Activated T-helper 2 cell treated with anti-CD3 and anti-CD28 coated beads, Interferon-gamma antibody, Interleukin-2, Interleukin-4, amounts not matched to agents 10 μg/mL and 5 μg/mL and 100 μg/mL, durations not matched to agents 14 hours and 24 hours and 36 hours (primary cell): ENCODE measurements around the gene EXOC3L4. TPM values are rescaled to one million over a fixed set of nuclear protein-coding genes. Genes with fewer than 3 reads are reported as not detected.

Experiments used
- DNase-seq: peaks from one replicate; pipeline ENCODE4 v3.0.0; 2021; ENCODE audit warnings: low spot score
- H3K27ac Mint-ChIP-seq: one replicate; pipeline ENCODE4 v1.8.0; 2021; ENCODE audit warnings: mixed read lengths
- H3K27me3 Mint-ChIP-seq: one replicate; pipeline ENCODE4 v1.8.0; 2021; ENCODE audit warnings: low read depth, mixed read lengths
- H3K36me3 Mint-ChIP-seq: one replicate; pipeline ENCODE4 v1.8.0; 2021; ENCODE audit warnings: low read depth, mixed read lengths
- H3K4me1 Mint-ChIP-seq: one replicate; pipeline ENCODE4 v1.8.0; 2021; ENCODE audit warnings: low read depth, mixed read lengths
- H3K4me3 Mint-ChIP-seq: one replicate; pipeline ENCODE4 v1.8.0; 2021; ENCODE audit warnings: low read depth, mild to moderate bottlenecking, moderate library complexity, mixed read lengths
- H3K9me3 Mint-ChIP-seq: one replicate; pipeline ENCODE4 v1.8.0; 2021; ENCODE audit warnings: mixed read lengths
- intact Hi-C: fragments of 100-400 bp; cut with micrococcal nuclease; formaldehyde crosslinking; loops from one replicate; pipeline ENCODE4 v1.15.1; 2023
- total RNA-seq: library from RNA; stranded (reverse); gene quantifications from 2 replicates; pipeline ENCODE4 v1.2.3, GENCODE V29; 2022

EXOC3L4 gene
- total RNA-seq, 1 donor from 2014 or later = not detected

DNA sequence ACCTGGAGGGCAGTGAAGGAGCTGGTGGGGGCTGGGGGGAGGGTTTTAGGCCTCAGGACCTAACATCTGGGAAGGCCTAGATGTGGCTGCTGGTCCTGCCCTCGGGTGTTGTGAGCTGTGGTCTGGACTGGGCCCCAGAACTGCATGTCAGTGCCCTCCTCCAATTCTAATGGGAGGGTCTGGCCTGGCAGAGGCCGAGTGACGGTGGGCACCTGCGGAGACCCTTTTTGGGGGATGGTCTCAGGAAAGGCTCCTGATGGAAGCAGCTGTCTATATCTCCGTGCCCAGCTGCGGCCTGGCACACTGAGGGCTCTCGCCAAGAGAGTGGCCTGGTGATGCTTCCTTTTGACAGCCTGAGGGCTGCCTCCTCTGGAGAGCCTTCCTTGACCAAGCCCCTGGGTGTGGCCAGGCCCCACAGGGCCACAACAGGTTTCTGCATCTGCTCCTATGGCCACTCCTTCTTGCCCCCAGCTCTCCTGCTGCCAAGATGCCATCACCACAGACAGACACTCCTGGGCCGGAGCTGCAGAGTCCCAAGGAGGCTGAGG, 5.3 kb downstream of the EXOC3L4 start:
- H3K4me3 Mint-ChIP-seq = no peak overlapping the region
- peaks cover 13% of the 10 kb centered on the region for H3K27me3 Mint-ChIP-seq
- no peaks in the 10 kb centered on the region for H3K9me3 Mint-ChIP-seq
- H3K4me1 Mint-ChIP-seq = no peaks in the 10 kb centered on the region
- H3K27ac Mint-ChIP-seq = no peak overlapping the region
- no peak for DNase-seq
- intact Hi-C loops = no loop called here
- H3K36me3 Mint-ChIP-seq = no peaks in the 10 kb centered on the region

DNA sequence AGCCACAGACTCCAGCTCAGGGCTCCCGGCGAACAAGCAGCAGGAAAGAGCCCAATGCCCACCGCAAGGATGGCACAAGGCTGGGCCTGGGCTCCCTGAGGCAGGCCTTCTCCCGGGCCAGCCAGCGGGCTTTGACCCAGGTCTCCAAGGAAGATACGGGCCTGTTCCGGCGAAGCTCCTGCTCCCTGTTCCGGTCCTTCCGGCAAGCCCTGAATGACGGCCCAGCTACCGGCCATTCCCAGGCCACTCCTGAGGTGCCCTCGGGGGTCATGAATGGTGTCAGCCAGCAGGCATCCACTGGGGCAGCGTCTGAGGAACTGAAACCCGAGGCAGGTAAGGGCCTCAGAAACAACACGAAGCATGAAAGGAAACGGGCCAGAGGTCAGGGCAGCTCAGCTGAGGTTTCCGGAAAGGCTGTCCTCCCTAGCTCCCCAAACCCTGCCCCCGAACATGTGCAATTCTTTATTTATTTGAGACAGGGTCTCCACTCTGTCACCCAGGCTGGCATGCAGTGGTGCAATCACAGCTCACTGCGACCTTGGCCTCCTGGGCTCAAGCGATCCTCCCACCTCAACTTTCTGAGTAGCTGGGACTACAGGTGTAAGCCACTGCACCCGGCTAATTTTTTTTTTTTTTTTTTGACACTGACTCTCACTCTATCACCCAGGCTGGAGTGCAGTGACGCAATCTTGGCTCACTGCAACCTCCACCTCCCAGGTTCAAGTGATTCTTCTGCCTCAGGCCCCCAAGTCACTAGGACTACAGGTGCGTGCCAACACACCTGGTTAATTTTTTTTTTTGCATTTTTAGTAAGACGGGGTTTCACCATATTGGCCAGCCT, 6.0 kb downstream of the EXOC3L4 start:
- Mint-ChIP-seq H3K4me3 (no peak overlapping the region), H3K9me3 (no peaks in the 10 kb centered on the region), H3K36me3 (no peaks in the 10 kb centered on the region), H3K27me3 (peaks cover 19% of the 10 kb centered on the region), H3K4me1 (peaks cover 3% of the 10 kb centered on the region), H3K27ac (no peak overlapping the region)
- DNase-seq = no peak
- intact Hi-C loops = no loop called here

DNA sequence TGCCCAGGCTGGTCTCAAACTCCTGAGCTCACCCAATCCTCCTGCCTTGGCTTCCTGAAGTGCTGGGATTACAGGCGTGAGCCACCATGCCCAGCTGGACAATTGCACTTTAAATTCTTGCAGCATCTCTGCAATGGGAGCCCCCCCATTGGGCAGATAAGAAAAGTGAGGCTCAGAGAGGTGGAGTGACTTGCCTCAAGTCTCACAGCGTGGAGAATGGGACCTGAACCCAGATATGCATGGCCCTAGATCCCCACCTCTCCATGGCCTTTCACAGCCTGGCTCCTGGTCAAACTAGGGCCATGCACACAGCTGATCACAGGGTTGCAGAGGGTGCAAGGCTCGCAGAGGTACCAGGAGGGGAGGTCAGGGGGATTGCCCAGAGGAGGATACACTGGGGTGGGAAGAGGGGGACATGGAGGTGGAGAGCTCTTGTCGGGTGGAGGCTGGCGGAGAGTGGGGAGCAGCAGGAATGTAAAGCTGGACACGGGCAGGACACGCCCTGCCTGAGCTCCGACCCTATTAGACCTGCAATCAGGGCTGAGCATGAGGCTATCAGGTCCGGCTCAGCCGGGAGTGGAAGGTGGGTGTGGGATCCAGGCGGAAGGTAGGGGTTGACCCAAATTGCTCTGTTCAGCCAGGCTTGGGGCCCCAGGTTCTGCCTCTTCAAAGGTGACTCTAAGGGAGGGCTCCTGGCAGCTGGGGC, 6.9 kb downstream of the EXOC3L4 start:
- H3K27ac Mint-ChIP-seq = no peak overlapping the region
- intact Hi-C loops = no loop called here

DNA sequence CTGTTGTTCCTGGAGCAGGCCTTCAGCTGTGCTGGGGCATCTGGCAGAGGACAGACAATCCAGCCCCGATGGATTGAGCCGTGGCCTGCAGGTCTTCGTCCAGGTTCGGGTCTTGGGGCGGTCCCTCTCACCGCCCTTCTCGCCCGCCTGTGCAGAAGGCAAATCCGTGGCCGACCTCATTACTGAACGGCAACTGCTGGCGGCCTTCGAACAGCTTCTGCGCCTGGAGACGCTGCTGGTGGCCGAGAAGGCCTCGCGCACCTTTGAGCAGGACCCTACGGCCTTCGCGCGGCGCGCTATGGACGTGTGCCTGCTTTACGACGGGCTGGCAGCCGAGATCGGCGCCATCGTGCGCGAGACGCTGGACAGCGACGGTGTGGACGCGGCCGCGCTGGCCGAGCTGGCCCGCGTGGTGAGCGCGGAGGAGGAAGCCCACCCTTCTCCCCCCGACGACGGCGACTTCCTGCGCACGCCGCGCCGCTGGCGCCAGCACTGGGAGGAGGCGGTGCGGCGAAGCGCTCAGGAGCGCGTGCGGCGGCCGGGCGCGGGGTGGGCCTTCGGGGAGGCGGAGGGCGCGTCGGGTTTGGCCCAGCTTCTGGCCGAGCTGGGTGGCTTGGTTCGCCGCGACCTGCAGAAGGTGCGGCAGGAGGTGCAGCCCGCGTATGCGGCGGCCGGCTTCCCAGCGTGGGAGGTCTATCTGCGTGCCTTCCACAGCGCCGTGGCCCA, 7.6 kb downstream of the EXOC3L4 start:
- Mint-ChIP-seq H3K27ac (no peak overlapping the region), H3K27me3 (peaks cover 23% of the 10 kb centered on the region), H3K4me1 (peaks cover 3% of the 10 kb centered on the region), H3K9me3 (no peaks in the 10 kb centered on the region), H3K36me3 (no peaks in the 10 kb centered on the region), H3K4me3 (no peak overlapping the region)
- no peak for DNase-seq
- intact Hi-C loops = no loop called here

More for the DNA sequence above, 6.9 kb downstream of the EXOC3L4 start:
- no peak overlapping the region for H3K4me3 Mint-ChIP-seq
- peaks cover 23% of the 10 kb centered on the region for H3K27me3 Mint-ChIP-seq
- H3K36me3 Mint-ChIP-seq = no peaks in the 10 kb centered on the region
- H3K4me1 Mint-ChIP-seq = peaks cover 3% of the 10 kb centered on the region
- DNase-seq = no peak
- H3K9me3 Mint-ChIP-seq = no peaks in the 10 kb centered on the region

DNA sequence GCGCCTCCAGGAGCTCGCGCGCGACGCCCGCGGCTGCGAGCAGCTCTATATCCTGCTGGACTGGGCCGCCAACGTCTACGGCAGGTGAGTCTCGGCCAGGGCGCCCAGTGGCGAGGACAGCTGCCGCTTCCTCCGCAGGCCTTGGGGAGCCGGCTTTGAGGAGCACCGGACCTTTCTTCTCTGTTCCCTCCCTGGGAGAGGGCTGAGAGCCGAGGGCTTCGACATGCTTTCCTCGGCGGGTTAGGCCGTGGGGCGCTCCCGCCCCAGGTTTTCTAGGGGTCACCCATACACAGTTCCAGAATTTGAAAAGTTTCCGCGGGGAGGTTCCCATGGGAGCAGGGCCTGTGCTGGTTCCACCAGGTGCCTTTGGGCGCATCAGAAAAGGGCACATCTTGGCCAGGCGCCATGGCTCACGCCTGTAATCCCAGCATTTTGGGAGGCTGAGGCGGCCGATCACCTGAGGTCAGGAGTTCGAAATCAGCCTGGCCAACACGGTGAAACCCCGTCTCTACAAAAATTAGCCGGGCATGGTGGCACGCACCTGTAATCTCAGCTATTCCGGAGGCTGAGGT, 8.2 kb downstream of the EXOC3L4 start:
- Mint-ChIP-seq H3K27me3 (peaks cover 23% of the 10 kb centered on the region), H3K9me3 (no peaks in the 10 kb centered on the region), H3K36me3 (no peaks in the 10 kb centered on the region), H3K4me3 (no peak overlapping the region), H3K4me1 (peaks cover 3% of the 10 kb centered on the region), H3K27ac (no peak overlapping the region)
- no peak for DNase-seq
- intact Hi-C loops = no loop called here

DNA sequence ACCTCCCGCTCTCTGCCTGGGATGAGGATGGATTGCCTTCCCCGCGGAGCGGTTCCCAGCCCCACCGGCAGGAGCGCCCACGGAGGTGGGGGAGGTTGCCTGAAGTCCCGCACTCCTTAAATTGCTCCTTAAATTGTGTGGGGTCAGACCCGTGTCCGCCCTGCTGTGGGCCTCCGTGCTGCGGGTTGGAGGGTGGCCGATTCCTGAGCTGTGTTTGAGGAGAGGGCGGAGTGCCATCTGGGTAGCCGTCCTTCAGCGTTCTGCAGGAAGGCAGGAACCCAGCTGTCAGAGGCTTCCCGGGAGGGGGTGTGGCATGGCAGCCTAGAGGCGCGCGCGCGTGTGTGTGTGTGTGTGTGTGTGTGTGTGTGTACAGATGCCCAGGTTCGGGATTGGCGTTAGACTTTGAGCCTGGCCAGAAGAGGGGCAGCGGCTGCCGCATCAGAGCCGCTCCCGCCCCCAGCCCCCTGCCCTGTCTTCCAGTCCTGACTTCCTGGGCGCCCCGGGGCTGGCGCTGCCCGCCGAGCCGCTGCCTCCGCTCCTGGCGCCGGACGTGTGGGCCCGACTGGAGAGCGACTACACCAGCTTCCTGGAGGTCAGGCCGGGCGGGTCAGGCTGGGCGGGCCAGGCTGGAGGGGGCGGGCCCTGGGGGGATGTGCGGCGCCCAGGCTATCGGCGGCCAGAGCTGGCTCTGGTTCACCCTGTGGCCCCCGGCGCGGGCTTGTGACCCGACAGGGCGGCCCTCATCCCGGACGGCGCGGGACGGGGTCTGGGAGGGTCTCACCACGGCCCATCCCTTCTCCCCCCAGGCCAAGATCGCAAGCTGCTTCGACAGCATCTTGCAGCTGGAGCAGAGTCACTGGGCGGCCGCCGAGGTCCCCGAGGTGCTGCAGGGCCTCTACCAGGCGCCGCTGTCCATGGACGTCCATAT, 9.2 kb downstream of the EXOC3L4 start:
- H3K9me3 Mint-ChIP-seq = no peaks in the 10 kb centered on the region
- intact Hi-C loops = loop anchor here (2.0 kb wide), 1 partner anchor 189 kb away; no protein-coding TSS in a partner anchor
- H3K4me3 Mint-ChIP-seq = no peak overlapping the region

DNA sequence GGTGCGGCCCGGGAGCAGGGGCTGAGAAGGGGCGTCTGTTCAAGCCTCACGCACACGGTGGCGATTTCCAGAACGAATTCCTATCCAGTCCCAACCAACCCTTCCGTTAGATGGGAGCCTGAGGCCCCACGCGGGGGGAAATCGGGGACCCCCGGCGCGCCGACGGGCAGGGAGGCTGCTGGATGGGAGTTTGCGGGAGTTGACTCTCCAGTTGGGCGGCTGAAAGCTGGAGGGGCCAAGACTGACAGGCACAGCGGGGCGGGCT, 9.8 kb downstream of the EXOC3L4 start:
- Mint-ChIP-seq H3K9me3 (no peaks in the 10 kb centered on the region), H3K27me3 (peaks cover 23% of the 10 kb centered on the region), H3K27ac (no peak overlapping the region), H3K4me1 (peaks cover 3% of the 10 kb centered on the region), H3K4me3 (no peak overlapping the region), H3K36me3 (no peaks in the 10 kb centered on the region)
- intact Hi-C loops = loop anchor here (2.0 kb wide), 1 partner anchor 188 kb away; no protein-coding TSS in a partner anchor
- no peak for DNase-seq

More for the DNA sequence above, 9.2 kb downstream of the EXOC3L4 start:
- Mint-ChIP-seq H3K4me1 (peaks cover 3% of the 10 kb centered on the region), H3K27me3 (peaks cover 23% of the 10 kb centered on the region), H3K36me3 (no peaks in the 10 kb centered on the region), H3K27ac (no peak overlapping the region)
- DNase-seq = no peak

DNA sequence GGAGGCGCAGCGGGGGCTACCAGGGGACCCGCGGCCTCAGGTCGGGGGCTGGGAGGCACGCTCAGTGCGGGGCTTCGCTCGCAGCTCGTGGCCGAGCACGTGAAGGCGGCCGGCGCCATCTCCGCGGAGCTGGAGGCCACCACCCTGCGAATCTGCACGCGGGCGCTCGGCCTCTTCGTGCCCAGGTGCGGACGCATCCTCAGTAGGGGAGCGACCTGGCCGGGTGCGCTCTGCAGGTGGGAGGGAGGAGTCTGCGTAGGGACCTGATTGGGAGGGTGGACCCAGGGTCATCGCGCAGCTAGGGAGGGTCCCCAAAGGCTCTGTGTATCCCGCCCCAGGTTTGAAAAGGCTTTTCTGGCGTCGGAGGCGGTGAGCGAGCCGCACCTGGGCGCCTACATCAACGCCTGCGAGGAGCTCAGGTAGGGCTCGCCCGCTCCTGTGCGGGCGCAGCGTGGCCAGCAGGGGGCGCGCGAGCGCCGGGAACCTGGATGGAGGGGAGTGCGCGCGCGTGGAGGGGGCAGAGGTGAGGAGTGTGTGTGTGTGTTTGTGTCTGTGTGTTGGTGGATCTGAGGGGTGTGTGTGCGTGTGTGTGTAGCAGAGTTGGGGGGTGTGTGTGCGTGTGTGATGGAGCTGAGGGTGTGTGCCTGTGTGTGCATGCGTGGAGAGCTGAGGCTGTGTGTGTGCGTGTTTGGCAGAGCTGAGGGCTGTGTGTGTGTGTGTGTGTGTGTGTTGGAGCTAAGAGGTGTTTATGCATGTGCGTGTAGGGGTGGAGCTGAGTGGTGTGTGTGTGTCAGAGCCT, 10.3 kb downstream of the EXOC3L4 start:
- no peak overlapping the region for H3K27ac Mint-ChIP-seq
- H3K4me3 Mint-ChIP-seq = no peak overlapping the region
- H3K27me3 Mint-ChIP-seq = peaks cover 23% of the 10 kb centered on the region
- intact Hi-C loops = loop anchor here (1.0 to 5.0 kb wide), 3 partner anchors 36 to 188 kb away; no protein-coding TSS in a partner anchor
- H3K9me3 Mint-ChIP-seq = no peaks in the 10 kb centered on the region
- H3K4me1 Mint-ChIP-seq = peaks cover 3% of the 10 kb centered on the region
- peak; percentile 53 for DNase-seq
- H3K36me3 Mint-ChIP-seq = no peaks in the 10 kb centered on the region

DNA sequence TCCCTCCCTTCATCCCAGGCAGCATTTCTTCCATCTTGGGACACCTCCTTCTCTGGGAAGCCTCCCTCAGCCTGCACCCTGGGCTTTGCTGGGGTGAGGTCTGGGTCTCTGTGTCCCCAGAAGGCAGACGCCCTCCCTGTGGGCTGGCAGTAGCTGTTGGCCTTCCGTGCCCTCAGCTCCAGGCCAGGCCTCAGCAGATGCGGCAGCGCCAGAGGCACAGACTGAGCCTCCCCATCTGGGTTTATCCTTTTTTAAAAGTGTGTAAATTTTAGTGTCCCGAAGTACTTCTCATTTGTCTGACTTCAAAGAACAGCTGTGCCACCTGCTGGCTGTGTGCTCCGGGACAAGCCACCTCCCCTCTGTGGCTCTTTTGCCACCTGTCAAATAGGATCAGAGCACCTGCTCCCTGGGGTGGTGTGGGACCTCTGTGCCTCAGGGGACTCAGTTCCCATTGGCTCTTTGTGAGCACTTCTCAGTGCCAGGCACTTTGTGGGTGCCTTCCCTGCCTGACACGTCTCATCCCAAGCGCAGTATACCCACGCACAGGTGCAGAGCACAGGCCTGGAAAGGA, 11.1 kb downstream of the EXOC3L4 start:
- H3K27me3 Mint-ChIP-seq = peaks cover 23% of the 10 kb centered on the region
- intact Hi-C loops = loop anchor here (1.0 to 5.0 kb wide), 3 partner anchors 36 to 187 kb away; no protein-coding TSS in a partner anchor
- H3K4me3 Mint-ChIP-seq = no peak overlapping the region
- H3K27ac Mint-ChIP-seq = no peak overlapping the region
- H3K4me1 Mint-ChIP-seq = peaks cover 3% of the 10 kb centered on the region
- H3K9me3 Mint-ChIP-seq = no peaks in the 10 kb centered on the region
- DNase-seq = no peak
- H3K36me3 Mint-ChIP-seq = no peaks in the 10 kb centered on the region

DNA sequence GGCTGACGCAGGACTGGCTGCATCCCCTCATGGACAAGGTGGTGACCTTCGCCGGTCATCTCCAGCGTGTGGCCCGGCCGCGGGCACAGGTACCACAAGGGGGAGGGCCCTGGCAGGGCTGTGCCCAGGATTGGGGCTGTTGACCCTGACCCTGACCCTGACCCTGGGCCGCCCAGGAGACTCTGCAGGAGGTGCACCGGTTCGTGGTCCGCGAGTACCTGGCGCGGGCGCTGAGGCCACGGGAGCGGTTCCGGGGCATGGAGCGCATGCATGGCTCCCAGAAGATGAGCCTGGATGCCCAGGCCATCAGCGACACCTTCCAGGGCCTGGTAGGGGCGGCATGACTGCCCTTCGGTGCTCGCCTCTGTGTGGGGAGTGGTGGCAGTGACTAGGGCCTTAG, 12.9 kb downstream of the EXOC3L4 start:
- no peak overlapping the region for H3K27ac Mint-ChIP-seq
- H3K4me3 Mint-ChIP-seq = no peak overlapping the region
- intact Hi-C loops = loop anchor here (5.0 kb wide), 1 partner anchor 75 kb away; no protein-coding TSS in a partner anchor
- DNase-seq = no peak
- no peaks in the 10 kb centered on the region for H3K36me3 Mint-ChIP-seq
- peaks cover 15% of the 10 kb centered on the region for H3K27me3 Mint-ChIP-seq
- H3K4me1 Mint-ChIP-seq = peaks cover 3% of the 10 kb centered on the region
- H3K9me3 Mint-ChIP-seq = no peaks in the 10 kb centered on the region
